Esophagus squamous epithelium (tissue), 4 donors: ENCODE measurements around the gene MAGI1.

Experiments
- POLR2A ChIP-seq, 4 donors: fragments of 450-650 bp; IDR thresholded peaks; one replicate each; pipeline ENCODE4 v1.6.1; 2017; ENCODE audit warnings: antibody characterized with exemption in 4 of 4, mild to moderate bottlenecking in 4 of 4, moderate library complexity in 3 of 4
- TF ChIP-seq, protein P1 (sequence below), 6 experiments: fragments of 450-650 bp in 4 of 6; fragments of 200-600 bp in 2 of 6; sonication (generic) in 2 of 6; IDR thresholded peaks; one replicate each; pipeline ENCODE4 v1.5.1; 2016 to 2019; ENCODE audit warnings: antibody characterized with exemption in 6 of 6, mild to moderate bottlenecking in 4 of 6, moderate library complexity in 4 of 6

DNA sequence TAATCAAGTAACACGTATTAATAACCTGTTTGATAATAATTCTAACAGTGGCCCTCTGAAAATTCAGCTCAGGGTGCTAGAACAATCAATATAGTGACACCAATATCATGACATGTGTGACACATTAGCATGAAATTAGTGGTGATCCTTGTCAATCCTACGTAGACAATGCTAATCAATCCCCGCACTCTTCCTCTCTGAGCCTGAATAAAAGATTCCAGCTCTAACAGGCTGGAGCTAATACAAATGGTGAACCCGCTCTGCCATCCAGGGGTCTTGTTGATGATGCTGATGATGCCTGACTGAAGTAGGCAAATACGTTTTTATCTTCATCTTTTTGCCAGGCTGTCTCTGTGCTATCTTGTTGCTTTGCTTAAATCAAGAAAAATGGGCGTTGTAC, 462.5 kb downstream of the MAGI1 start:
- no peak for TF ChIP-seq POLR2A (IDR thresholded peaks at IDR 0.05)
- TF ChIP-seq, protein P1, sequence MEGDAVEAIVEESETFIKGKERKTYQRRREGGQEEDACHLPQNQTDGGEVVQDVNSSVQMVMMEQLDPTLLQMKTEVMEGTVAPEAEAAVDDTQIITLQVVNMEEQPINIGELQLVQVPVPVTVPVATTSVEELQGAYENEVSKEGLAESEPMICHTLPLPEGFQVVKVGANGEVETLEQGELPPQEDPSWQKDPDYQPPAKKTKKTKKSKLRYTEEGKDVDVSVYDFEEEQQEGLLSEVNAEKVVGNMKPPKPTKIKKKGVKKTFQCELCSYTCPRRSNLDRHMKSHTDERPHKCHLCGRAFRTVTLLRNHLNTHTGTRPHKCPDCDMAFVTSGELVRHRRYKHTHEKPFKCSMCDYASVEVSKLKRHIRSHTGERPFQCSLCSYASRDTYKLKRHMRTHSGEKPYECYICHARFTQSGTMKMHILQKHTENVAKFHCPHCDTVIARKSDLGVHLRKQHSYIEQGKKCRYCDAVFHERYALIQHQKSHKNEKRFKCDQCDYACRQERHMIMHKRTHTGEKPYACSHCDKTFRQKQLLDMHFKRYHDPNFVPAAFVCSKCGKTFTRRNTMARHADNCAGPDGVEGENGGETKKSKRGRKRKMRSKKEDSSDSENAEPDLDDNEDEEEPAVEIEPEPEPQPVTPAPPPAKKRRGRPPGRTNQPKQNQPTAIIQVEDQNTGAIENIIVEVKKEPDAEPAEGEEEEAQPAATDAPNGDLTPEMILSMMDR (IDR thresholded peaks at IDR 0.05), result no peak
